ENCODE measurements around the gene NUDT22. TPM values are rescaled to one million over a fixed set of nuclear protein-coding genes. Genes with fewer than 3 reads are reported as not detected.
A peak's percentile ranks its signal among the peaks of the same experiment; 100 is the strongest.

The NUDT22 gene
- total RNA-seq, 2 experiments from 2014 or later: 51.4 to 51.9 TPM

GRCh38 chr11:64238999-64239398, 12.9 kb downstream of the NUDT22 start:
- H3K4me1 Mint-ChIP-seq (ENCODE audit: low read depth): peaks cover 37% of the 10 kb centered on the region
- CTCF ChIA-PET: interaction anchor here (0.7 to 2.7 kb wide), 3 partner anchors 41 to 66 kb away, joined by 3 to 6 read pairs (median 4); partner anchors contain the start of gene CATSPERZ
- H3K27me3 Mint-ChIP-seq (ENCODE audit: low read depth): no peaks in the 10 kb centered on the region
- no peak for DNase-seq
- no peaks in the 10 kb centered on the region for H3K9me3 Mint-ChIP-seq
- H3K27ac Mint-ChIP-seq: peak overlapping the region; percentile 98
- peaks cover 22% of the 10 kb centered on the region for H3K36me3 Mint-ChIP-seq (ENCODE audit: low read depth)
- intact Hi-C loops (cut with micrococcal nuclease): no loop called here
- peak overlapping the region; percentile 27 for H3K4me3 Mint-ChIP-seq

DNA sequence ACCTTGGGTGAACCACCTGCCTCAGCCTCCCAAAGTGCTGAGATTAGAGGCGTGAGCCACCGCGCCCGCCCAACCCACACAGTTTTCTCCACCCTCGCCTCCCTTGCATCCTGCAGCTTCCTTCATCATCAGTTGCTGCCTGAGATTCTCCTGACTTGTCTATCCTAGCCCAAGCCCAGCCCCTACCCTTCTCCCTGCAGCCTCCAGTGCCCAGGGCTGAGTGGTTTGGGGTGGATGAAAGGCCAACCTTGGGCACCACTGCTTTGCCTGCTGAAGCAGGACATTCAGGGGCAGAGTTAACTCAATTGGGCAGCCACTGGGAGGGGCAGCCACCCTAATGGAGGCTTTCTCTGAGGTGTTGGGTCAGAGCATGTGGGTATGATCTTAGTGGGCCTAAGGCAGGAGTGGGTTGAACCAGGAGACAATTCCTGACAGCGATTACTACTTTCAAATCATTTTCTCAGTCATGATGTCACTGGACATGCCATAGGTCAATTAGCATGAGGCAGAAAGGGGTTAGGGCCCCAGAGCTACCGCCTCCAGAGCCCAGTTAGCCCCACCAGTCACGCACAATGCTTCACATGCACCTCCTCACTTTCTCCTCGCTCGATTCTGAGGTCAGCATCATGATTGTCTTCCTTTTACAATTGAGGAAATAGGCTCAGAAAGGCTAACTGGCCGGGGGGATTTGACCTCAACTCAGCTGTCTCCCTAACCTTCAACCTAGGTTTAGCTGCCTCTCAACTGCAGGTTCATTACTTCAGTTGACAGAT, 13.8 kb downstream of the NUDT22 start:
- H3K4me1 Mint-ChIP-seq (ENCODE audit: low read depth): peaks cover 37% of the 10 kb centered on the region

DNA sequence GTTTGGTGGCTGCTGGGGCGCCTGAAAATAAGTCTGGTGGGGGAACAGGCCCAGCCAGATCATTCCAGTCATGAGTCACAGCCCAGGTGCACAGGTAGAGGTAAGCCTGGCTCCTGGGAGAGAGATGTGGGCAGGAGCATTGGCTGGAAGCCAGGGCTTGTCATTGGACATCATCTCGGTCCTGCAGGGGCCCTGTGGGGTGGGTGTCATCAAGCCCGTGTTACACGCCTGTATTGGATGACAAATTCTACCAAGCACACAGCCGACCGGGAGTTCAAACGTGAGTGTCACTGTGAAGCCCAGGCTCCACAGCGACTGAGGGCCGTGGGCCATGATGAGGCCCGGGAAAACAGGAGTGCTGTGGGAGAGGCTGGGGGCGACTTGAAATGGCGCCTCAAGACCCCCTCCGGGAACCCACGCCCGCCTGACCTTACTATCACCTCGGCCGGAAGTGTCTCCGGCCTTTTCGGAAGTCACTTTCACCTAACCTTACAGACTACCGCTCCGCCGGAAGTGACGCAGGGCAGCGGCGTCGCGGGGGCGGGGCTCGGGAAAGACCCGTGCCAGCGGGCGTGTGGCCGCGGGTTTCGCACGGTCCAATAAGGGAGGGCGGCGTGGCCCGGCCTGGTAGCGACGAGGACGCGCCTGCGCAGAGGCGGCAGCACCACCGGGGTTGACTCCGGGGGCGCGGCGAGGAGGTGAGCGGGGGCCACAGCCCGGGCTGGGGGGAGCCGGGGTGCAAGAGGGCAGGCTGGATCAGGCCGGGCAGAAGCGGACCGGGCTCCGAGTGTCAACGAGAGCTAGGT, 14.6 kb downstream of the NUDT22 start, which contains the start of gene FKBP2:
Gene FKBP2 (plus strand): TSS at position 661 of the 806 bp plus-strand sequence. CDS start 1,293 bp downstream, outside the sequence.
- H3K4me3 Mint-ChIP-seq: peak within 1 kb of the TSS; percentile 92
- intact Hi-C loops (cut with micrococcal nuclease): loop anchor here (1.0 to 10.0 kb wide), 11 partner anchors 10 to 844 kb away; partner anchors contain the start of genes BAD, CDCA5, DNAJC4 and EHD1
- peak; percentile 97 for DNase-seq
- H3K27ac Mint-ChIP-seq: peak within 1 kb of the TSS; percentile 98
- CTCF ChIA-PET: interaction anchor here (0.9 to 1.4 kb wide), 3 partner anchors 33 to 77 kb away, joined by 4 to 7 read pairs (median 4); partner anchors contain the start of gene PRDX5
- H3K36me3 Mint-ChIP-seq (ENCODE audit: low read depth): peaks cover 22% of the 10 kb centered on the region
- no peaks in the 10 kb centered on the region for H3K9me3 Mint-ChIP-seq
- H3K27me3 Mint-ChIP-seq (ENCODE audit: low read depth): no peaks in the 10 kb centered on the region
- H3K4me1 Mint-ChIP-seq (ENCODE audit: low read depth): peaks cover 35% of the 10 kb centered on the region

More for the DNA sequence above, 13.8 kb downstream of the NUDT22 start:
- Mint-ChIP-seq H3K4me3 (peak overlapping the region; percentile 92), H3K27ac (peak overlapping the region; percentile 98), H3K27me3 (ENCODE audit: low read depth) (no peaks in the 10 kb centered on the region), H3K36me3 (ENCODE audit: low read depth) (peaks cover 23% of the 10 kb centered on the region), H3K9me3 (no peaks in the 10 kb centered on the region)
- DNase-seq: peak; percentile 40
- CTCF ChIA-PET: interaction anchor here (2.7 kb wide), 1 partner anchor 61 kb away, joined by 6 read pairs; the partner anchor contains the start of gene CATSPERZ
- intact Hi-C loops (cut with micrococcal nuclease): loop anchor here (2.0 to 10.0 kb wide), 4 partner anchors 45 to 845 kb away; partner anchors contain the start of genes BAD, CDCA5, EHD1 and GPR137

GRCh38 chr11:64241241-64241490, 15.1 kb downstream of the NUDT22 start:
- Mint-ChIP-seq H3K36me3 (ENCODE audit: low read depth) (peaks cover 22% of the 10 kb centered on the region), H3K4me1 (ENCODE audit: low read depth) (peaks cover 33% of the 10 kb centered on the region), H3K27me3 (ENCODE audit: low read depth) (no peaks in the 10 kb centered on the region), H3K4me3 (peak overlapping the region; percentile 92), H3K9me3 (no peaks in the 10 kb centered on the region), H3K27ac (peak overlapping the region; percentile 98)
- DNase-seq: peak; percentile 100
- CTCF ChIA-PET: interaction anchor here (0.9 to 1.4 kb wide), 3 partner anchors 34 to 77 kb away, joined by 4 to 7 read pairs (median 4); partner anchors contain the start of gene PRDX5
- intact Hi-C loops (cut with micrococcal nuclease): loop anchor here (1.0 to 10.0 kb wide), 11 partner anchors 11 to 844 kb away; partner anchors contain the start of genes BAD, CDCA5, DNAJC4 and EHD1

- Mint-ChIP-seq H3K9me3 (no peaks in the 10 kb centered on the region), H3K36me3 (ENCODE audit: low read depth) (peaks cover 22% of the 10 kb centered on the region), H3K27ac (peak overlapping the region; percentile 98), H3K4me3 (peak overlapping the region; percentile 92), H3K27me3 (ENCODE audit: low read depth) (no peaks in the 10 kb centered on the region), H3K4me1 (ENCODE audit: low read depth) (peaks cover 33% of the 10 kb centered on the region)
- DNase-seq: no peak
- intact Hi-C loops (cut with micrococcal nuclease): loop anchor here (1.0 to 10.0 kb wide), 11 partner anchors 11 to 843 kb away; partner anchors contain the start of genes BAD, CDCA5, DNAJC4 and EHD1
- CTCF ChIA-PET: interaction anchor here (0.9 to 1.4 kb wide), 4 partner anchors 10 to 76 kb away, joined by 4 to 7 read pairs (median 5); partner anchors contain the start of genes PLCB3 and PRDX5
Observed at GRCh38 chr11:64241491-64242374, 15.7 kb downstream of the NUDT22 start.

DNA sequence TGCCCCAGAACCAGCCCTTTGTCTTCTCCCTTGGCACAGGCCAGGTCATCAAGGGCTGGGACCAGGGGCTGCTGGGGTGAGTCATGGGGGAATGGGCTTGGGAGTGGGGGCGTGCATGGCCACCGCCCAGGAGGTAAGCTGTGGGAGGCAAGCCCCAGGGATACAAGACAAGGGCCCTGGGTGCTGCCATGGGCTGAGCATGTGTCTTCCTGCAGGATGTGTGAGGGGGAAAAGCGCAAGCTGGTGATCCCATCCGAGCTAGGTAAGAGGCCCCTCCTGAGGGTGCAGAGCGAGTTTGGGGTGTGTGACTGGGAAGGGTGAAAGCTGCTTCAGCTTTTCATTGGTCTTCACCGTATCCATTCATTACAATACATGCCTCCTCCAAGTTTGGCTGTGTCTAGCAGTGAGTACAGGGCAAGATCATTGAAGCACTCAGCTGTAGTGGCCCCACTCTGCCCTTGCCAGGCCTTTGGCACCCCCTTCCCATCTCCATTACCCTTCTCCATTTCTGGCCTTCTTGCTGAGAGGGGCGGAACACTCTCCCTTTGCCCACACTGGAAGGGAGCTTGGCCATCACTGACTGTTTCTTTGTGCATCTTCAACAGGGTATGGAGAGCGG, 17.3 kb downstream of the NUDT22 start:
- Mint-ChIP-seq H3K4me1 (ENCODE audit: low read depth) (peaks cover 29% of the 10 kb centered on the region), H3K9me3 (no peaks in the 10 kb centered on the region), H3K27ac (peak overlapping the region; percentile 71), H3K4me3 (peak overlapping the region; percentile 92), H3K36me3 (ENCODE audit: low read depth) (peaks cover 21% of the 10 kb centered on the region), H3K27me3 (ENCODE audit: low read depth) (no peaks in the 10 kb centered on the region)
- no peak for DNase-seq
- intact Hi-C loops (cut with micrococcal nuclease): loop anchor here (5.0 to 10.0 kb wide), 2 partner anchors 634 to 841 kb away; partner anchors contain the start of genes CDCA5, EHD1 and ZFPL1
- CTCF ChIA-PET: interaction anchor here (1.3 to 1.8 kb wide), 4 partner anchors 9 to 61 kb away, joined by 5 to 7 read pairs (median 6); partner anchors contain the start of genes CATSPERZ and PLCB3

DNA sequence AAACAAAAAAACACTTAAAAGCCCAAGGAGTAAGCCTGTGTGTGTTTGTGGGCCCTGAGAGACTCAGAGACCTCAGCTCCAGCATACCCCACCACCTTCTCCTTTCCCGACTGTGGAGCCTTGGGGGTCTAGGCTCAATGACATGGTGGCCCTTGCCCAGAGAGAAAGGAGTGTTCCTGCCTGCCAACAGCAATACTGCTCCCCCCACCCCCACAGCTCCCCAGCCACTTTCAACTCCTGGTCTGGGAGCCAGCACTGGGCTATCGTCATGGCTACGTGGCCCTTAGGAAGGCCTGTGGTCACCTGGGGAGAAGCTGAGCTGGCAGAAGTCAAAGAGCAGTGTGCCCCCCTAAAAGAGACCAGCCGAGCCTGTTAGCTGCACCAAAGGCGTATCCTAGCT, 18.0 kb downstream of the NUDT22 start:
- Mint-ChIP-seq H3K4me3 (peak overlapping the region; percentile 6), H3K27ac (peak overlapping the region; percentile 71), H3K36me3 (ENCODE audit: low read depth) (peaks cover 21% of the 10 kb centered on the region), H3K4me1 (ENCODE audit: low read depth) (peaks cover 29% of the 10 kb centered on the region), H3K27me3 (ENCODE audit: low read depth) (no peaks in the 10 kb centered on the region), H3K9me3 (no peaks in the 10 kb centered on the region)
- no peak for DNase-seq
- CTCF ChIA-PET: interaction anchor here (1.6 to 1.8 kb wide), 3 partner anchors 39 to 60 kb away, joined by 5 to 7 read pairs (median 6); partner anchors contain the start of gene CATSPERZ
- intact Hi-C loops (cut with micrococcal nuclease): loop anchor here (5.0 to 10.0 kb wide), 2 partner anchors 633 to 841 kb away; partner anchors contain the start of genes CDCA5, EHD1 and ZFPL1

- intact Hi-C loops (cut with micrococcal nuclease): loop anchor here (5.0 to 10.0 kb wide), 2 partner anchors 632 to 840 kb away; partner anchors contain the start of genes CDCA5, EHD1 and ZFPL1
- peak overlapping the region; percentile 91 for H3K27ac Mint-ChIP-seq
- peaks cover 18% of the 10 kb centered on the region for H3K36me3 Mint-ChIP-seq (ENCODE audit: low read depth)
- H3K27me3 Mint-ChIP-seq (ENCODE audit: low read depth): no peaks in the 10 kb centered on the region
- DNase-seq: no peak
- CTCF ChIA-PET: interaction anchor here (0.8 to 1.9 kb wide), 3 partner anchors 27 to 59 kb away, joined by 3 to 6 read pairs (median 4); no protein-coding TSS in a partner anchor
- H3K4me3 Mint-ChIP-seq: peak overlapping the region; percentile 95
- no peaks in the 10 kb centered on the region for H3K9me3 Mint-ChIP-seq
- H3K4me1 Mint-ChIP-seq (ENCODE audit: low read depth): peaks cover 25% of the 10 kb centered on the region
Observed at GRCh38 chr11:64244966-64245365, 18.9 kb downstream of the NUDT22 start.

- Mint-ChIP-seq H3K36me3 (ENCODE audit: low read depth) (peaks cover 15% of the 10 kb centered on the region), H3K27ac (peak overlapping the region; percentile 91), H3K9me3 (no peaks in the 10 kb centered on the region), H3K4me1 (ENCODE audit: low read depth) (peaks cover 23% of the 10 kb centered on the region), H3K4me3 (peak overlapping the region; percentile 95), H3K27me3 (ENCODE audit: low read depth) (no peaks in the 10 kb centered on the region)
- peak; percentile 55 for DNase-seq
- CTCF ChIA-PET: interaction anchor here (0.8 to 1.9 kb wide), 4 partner anchors 27 to 59 kb away, joined by 3 to 6 read pairs (median 4); no protein-coding TSS in a partner anchor
- intact Hi-C loops (cut with micrococcal nuclease): loop anchor here (10.0 kb wide), 1 partner anchor 839 kb away; the partner anchor contains the start of genes CDCA5 and ZFPL1
Observed at GRCh38 chr11:64245401-64245796, 19.3 kb downstream of the NUDT22 start.
